B cell (primary cell): ENCODE data around the gene NPSR1. TPM values are rescaled to one million over a fixed set of nuclear protein-coding genes. Genes with fewer than 3 reads are reported as not detected.
A peak's percentile ranks its signal among the peaks of the same experiment; 100 is the strongest.

Source experiments
- ATAC-seq: fragments of 200-7000 bp; cut with Tn5 transposase; one replicate; pipeline ENCODE4 v1.10.0; 2021; ENCODE audit warnings: low read depth, mild to moderate bottlenecking, moderate number of reproducible peaks, moderate library complexity
- CTCF ChIA-PET: fragments of 350-600 bp; sonication (Branson Sonifier 250); formaldehyde crosslinking; loops from one replicate; lab custom pipeline; 2021; ENCODE audit warnings: antibody characterized with exemption, inconsistent platforms; lab: Charles Lee
- POLR2A ChIA-PET: fragments of 350-600 bp; sonication (Branson Sonifier 250); formaldehyde crosslinking; loops from one replicate; lab custom pipeline; 2021; ENCODE audit warnings: antibody characterized with exemption; lab: Charles Lee
- DNase-seq: peaks from one replicate; pipeline ENCODE4 v3.0.0; 2013
- H2AFZ ChIP-seq: 2 replicates; pipeline ENCODE4 v1.6.1; 2012; ENCODE audit warnings: mild to moderate bottlenecking, low read depth, low read length; ENCODE audit not compliant: insufficient read depth, poor library complexity, severe bottlenecking
- H3K27ac ChIP-seq, 2 donors: 1 replicate in 1 of 2; 2 replicates in 1 of 2; pipeline ENCODE4 v1.5.1; 2012 to 2013; ENCODE audit warnings: low read length in 2 of 2, mild to moderate bottlenecking in 2 of 2, moderate library complexity in 1 of 2
- H3K27me3 ChIP-seq, 4 experiments: fragments of 200-600 bp in 1 of 4; sonication (generic) in 1 of 4; replicated peaks in 1 of 4; 1 replicate in 2 of 4; 2 replicates in 2 of 4; pipeline versions ENCODE4 v1.6.1 to v1.7.0; 2013 to 2016; ENCODE audit warnings: low read length in 3 of 4, mild to moderate bottlenecking in 2 of 4, mixed read lengths in 1 of 4, moderate library complexity in 1 of 4; ENCODE audit not compliant: insufficient read depth in 4 of 4, control insufficient read depth in 3 of 4; ENCODE audit errors: control extremely low read depth in 1 of 4
- H3K36me3 ChIP-seq, 2 experiments: replicated peaks in 1 of 2; 1 replicate in 1 of 2; 2 replicates in 1 of 2; pipeline versions ENCODE4 v1.6.1 to v1.7.1; 2013; ENCODE audit warnings: low read length in 1 of 2; ENCODE audit not compliant: insufficient read depth in 2 of 2, control insufficient read depth in 1 of 2; ENCODE audit errors: control extremely low read depth in 1 of 2, extremely low read depth in 1 of 2
- H3K4me1 ChIP-seq, 2 donors: fragments of 200-600 bp in 1 of 2; sonication (generic) in 1 of 2; 1 replicate in 1 of 2; 2 replicates in 1 of 2; pipeline versions ENCODE4 v1.5.1 to v1.6.1; 2013 to 2017; ENCODE audit warnings: low read length in 2 of 2; ENCODE audit not compliant: control insufficient read depth in 2 of 2, insufficient read depth in 2 of 2
- H3K4me2 ChIP-seq: replicated peaks from 2 replicates; pipeline ENCODE3; 2012; ENCODE audit warnings: mild to moderate bottlenecking, low read depth, low read length; ENCODE audit not compliant: poor library complexity, severe bottlenecking
- H3K4me3 ChIP-seq, 5 experiments: fragments of 200-600 bp in 1 of 5; sonication (generic) in 1 of 5; 1 replicate in 3 of 5; 2 replicates in 2 of 5; pipeline versions ENCODE4 v1.5.1 to v1.7.0; 2011 to 2016; ENCODE audit warnings: low read length in 4 of 5, mild to moderate bottlenecking in 4 of 5, low read depth in 2 of 5, control low read depth in 1 of 5, moderate library complexity in 1 of 5; ENCODE audit not compliant: insufficient read depth in 1 of 5; ENCODE audit errors: control extremely low read depth in 1 of 5, extremely low read depth in 1 of 5
- H3K79me2 ChIP-seq: fragments of 200-600 bp; sonication (generic); one replicate; pipeline ENCODE4 v1.6.0; 2016; ENCODE audit warnings: low read length; ENCODE audit not compliant: control insufficient read depth, insufficient read depth
- H3K9ac ChIP-seq: fragments of 200-600 bp; sonication (generic); 2 replicates; pipeline ENCODE4 v1.6.1; 2017; ENCODE audit warnings: mild to moderate bottlenecking, low read length, moderate library complexity
- H3K9me3 ChIP-seq, 3 donors: one replicate each; pipeline versions ENCODE4 v1.6.1 to v1.7.1; 2013; ENCODE audit warnings: low read length in 2 of 3; ENCODE audit not compliant: control insufficient read depth in 2 of 3, insufficient read depth in 1 of 3; ENCODE audit errors: control extremely low read depth in 1 of 3
- H4K20me1 ChIP-seq: 2 replicates; pipeline ENCODE4 v1.6.0; 2012; ENCODE audit warnings: mild to moderate bottlenecking, low read length; ENCODE audit not compliant: insufficient read depth, control insufficient read depth, poor library complexity, severe bottlenecking
- H3K27ac Mint-ChIP-seq: one replicate; pipeline ENCODE4 v1.8.0; 2021; ENCODE audit warnings: mixed read lengths
- H3K27me3 Mint-ChIP-seq: one replicate; pipeline ENCODE4 v1.8.0; 2021; ENCODE audit warnings: mixed read lengths
- H3K4me1 Mint-ChIP-seq: one replicate; pipeline ENCODE4 v1.8.0; 2021; ENCODE audit warnings: mixed read lengths
- H3K4me3 Mint-ChIP-seq: one replicate; pipeline ENCODE4 v1.8.0; 2021; ENCODE audit warnings: mixed read lengths
- H3K9me3 Mint-ChIP-seq: one replicate; pipeline ENCODE4 v1.8.0; 2022; ENCODE audit warnings: mixed read lengths; ENCODE audit not compliant: insufficient read depth
- EZH2 ChIP-seq: IDR thresholded peaks from 2 replicates; pipeline ENCODE4 v1.6.1; 2012; ENCODE audit warnings: borderline replicate concordance, low read depth, mild to moderate bottlenecking, moderate library complexity, low read length; ENCODE audit not compliant: insufficient read depth, poor library complexity, severe bottlenecking
- WGBS: methylation state at CpG from one replicate; pipeline ENCODE4 v1.1.5; 2013; ENCODE audit warnings: missing lambda C conversion rate; ENCODE audit not compliant: insufficient coverage; 5-methylcytosine and 5-hydroxymethylcytosine counted together
- intact Hi-C: fragments of 100-400 bp; cut with micrococcal nuclease; formaldehyde crosslinking; loops from one replicate; pipeline ENCODE4 v1.10.0; 2022
- polyA plus RNA-seq: library from polyadenylated mRNA; depleted of rRNA; stranded (reverse); fragments of >200 nt; gene quantifications from 2 replicates; pipeline ENCODE4 v1.2.3, GENCODE V29; 2012
- total RNA-seq, 2 donors: library from RNA; stranded (reverse); fragments of 120-200 nt in 1 of 2; gene quantifications; 1 replicate in 1 of 2; 2 replicates in 1 of 2; pipeline versions ENCODE4 v1.2.3 to v1.2.4, GENCODE V29; 2013 to 2022
- TF ChIP-seq, protein P1 (sequence below): fragments of 200-600 bp; IDR thresholded peaks from one replicate; pipeline ENCODE4 v1.8.0; 2022; ENCODE audit warnings: antibody characterized with exemption, mild to moderate bottlenecking

The NPSR1 gene
- total and polyA plus RNA-seq, 2 donors (not counting 1 experiment from before 2014, with no cell fraction given): not detected

DNA sequence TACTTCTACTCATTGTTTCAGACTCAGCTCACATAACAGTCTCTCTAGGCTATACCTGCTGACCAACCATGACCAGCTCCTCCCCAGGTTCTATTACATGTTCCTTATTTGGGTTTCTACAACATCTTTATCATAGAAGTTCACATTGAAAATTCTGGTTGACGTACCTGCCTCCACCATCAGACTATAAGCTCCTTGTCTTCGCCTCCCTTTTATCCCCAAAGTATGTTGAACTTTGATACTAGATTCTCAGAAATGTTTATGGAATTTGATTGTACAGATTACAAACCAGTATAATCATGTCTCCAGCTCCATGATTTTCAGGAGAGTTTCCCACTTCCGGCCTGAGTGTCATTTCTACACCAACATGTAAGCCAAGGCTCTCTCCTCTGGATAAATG lies 15.0 kb downstream of the NPSR1 start:
- H3K4me1 Mint-ChIP-seq: no peaks in the 10 kb centered on the region
- no peak overlapping the region for H3K4me3 Mint-ChIP-seq
- Histone ChIP-seq H4K20me1 (no peaks in the 10 kb centered on the region), H3K4me2 (no peak overlapping the region), H3K9me3 (no peaks in the 10 kb centered on the region), H3K4me1 (no peaks in the 10 kb centered on the region), H3K4me3 (no peak overlapping the region), H3K36me3 (no peaks in the 10 kb centered on the region), H3K9ac (no peak overlapping the region), H2AFZ (no peak overlapping the region), H3K79me2 (no peaks in the 10 kb centered on the region), H3K27me3 (no peaks in the 10 kb centered on the region), H3K27ac (no peak overlapping the region)
- WGBS: 75% methylated on average over 1 of the region's 3 CpGs
- no peak overlapping the region for H3K27ac Mint-ChIP-seq
- no peaks in the 10 kb centered on the region for H3K9me3 Mint-ChIP-seq
- H3K27me3 Mint-ChIP-seq: no peaks in the 10 kb centered on the region
- intact Hi-C loops: no loop called here
- ChIA-PET POLR2A (no interaction called here), CTCF (no interaction called here)
- TF ChIP-seq, protein P1, sequence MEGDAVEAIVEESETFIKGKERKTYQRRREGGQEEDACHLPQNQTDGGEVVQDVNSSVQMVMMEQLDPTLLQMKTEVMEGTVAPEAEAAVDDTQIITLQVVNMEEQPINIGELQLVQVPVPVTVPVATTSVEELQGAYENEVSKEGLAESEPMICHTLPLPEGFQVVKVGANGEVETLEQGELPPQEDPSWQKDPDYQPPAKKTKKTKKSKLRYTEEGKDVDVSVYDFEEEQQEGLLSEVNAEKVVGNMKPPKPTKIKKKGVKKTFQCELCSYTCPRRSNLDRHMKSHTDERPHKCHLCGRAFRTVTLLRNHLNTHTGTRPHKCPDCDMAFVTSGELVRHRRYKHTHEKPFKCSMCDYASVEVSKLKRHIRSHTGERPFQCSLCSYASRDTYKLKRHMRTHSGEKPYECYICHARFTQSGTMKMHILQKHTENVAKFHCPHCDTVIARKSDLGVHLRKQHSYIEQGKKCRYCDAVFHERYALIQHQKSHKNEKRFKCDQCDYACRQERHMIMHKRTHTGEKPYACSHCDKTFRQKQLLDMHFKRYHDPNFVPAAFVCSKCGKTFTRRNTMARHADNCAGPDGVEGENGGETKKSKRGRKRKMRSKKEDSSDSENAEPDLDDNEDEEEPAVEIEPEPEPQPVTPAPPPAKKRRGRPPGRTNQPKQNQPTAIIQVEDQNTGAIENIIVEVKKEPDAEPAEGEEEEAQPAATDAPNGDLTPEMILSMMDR: no peak
- no peak for TF ChIP-seq EZH2
- no peak for DNase-seq
- ATAC-seq: no peak

DNA sequence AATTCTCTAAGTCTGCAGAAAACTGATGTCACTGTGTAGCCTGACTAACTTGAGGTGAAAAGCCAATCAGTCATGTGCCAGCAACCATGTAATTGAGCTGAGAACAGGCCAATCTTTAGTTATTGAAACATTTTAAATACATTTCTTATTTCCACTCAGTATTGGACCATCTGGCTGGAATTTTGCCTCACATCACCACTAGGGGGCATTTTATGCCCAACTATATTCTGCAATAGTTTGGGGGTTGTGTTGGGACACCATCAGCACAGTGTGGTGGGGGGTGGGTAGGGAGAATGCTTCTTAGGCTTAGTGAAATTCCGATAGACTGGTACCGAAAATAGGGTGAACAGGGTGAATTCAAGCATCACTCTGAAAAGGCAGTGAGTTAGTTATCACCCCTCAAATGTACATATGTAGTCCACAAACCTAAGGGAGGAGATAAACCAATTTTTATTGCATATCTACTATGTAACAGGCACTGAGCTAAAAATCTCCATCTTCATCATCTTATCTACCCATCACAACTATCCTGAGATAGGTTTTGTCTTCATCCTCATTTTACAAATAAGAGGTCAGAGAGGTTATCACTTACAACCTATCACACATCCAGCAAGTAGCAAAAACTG lies 17.8 kb downstream of the NPSR1 start:
- Histone ChIP-seq H3K79me2 (no peaks in the 10 kb centered on the region), H4K20me1 (no peaks in the 10 kb centered on the region), H3K4me1 (no peaks in the 10 kb centered on the region), H3K27ac (no peak overlapping the region), H2AFZ (no peak overlapping the region), H3K9me3 (no peaks in the 10 kb centered on the region), H3K4me3 (no peak overlapping the region), H3K4me2 (no peak overlapping the region), H3K9ac (no peak overlapping the region), H3K36me3 (no peaks in the 10 kb centered on the region), H3K27me3 (no peaks in the 10 kb centered on the region)
- POLR2A ChIA-PET: no interaction called here
- CTCF ChIA-PET: no interaction called here
- H3K27ac Mint-ChIP-seq: no peak overlapping the region
- no peaks in the 10 kb centered on the region for H3K9me3 Mint-ChIP-seq
- ATAC-seq (no peak), DNase-seq (no peak)
- no peaks in the 10 kb centered on the region for H3K27me3 Mint-ChIP-seq
- no CpG with 5 or more reads among the region's 2 CpGs for WGBS
- TF ChIP-seq EZH2: no peak
- TF ChIP-seq, protein P1: peak; percentile 38
- intact Hi-C loops: no loop called here
- no peak overlapping the region for H3K4me3 Mint-ChIP-seq
- H3K4me1 Mint-ChIP-seq: no peaks in the 10 kb centered on the region
